GM19328 (cell line): Measurements from ENCODE around the gene PRR5L.
"Not testable (repeated sequence)": the region's sequence is repeated elsewhere in the genome, so short reads cannot be mapped to it uniquely, and the experiment has no call there.

Experiments used
- ATAC-seq: cut with Tn5 transposase; IDR thresholded peaks from one replicate; pipeline ENCODE4 v1.9.1; 2021; ENCODE audit warnings: mild to moderate bottlenecking, moderate library complexity; ENCODE audit not compliant: unreplicated experiment

Gene PRR5L

DNA sequence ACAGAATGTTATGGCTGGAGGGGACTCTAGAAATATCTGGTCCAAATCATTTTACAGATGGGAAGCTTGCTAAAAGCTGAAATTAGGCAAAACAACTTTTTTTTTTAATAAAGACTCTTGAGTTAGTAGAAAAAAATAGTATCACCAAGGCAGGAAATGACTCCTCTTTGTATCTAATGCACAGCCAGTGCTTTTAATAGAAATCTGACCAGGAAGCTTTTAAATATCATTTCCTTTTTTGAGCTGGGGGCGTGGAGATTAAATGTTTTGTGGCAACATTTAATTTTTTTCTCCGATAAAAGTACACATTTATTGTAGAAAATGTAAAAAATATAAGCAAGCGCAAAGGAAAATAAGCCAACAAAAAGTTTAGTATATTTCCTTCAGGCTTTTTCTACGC lies 191.5 kb downstream of the PRR5L start:
- ATAC-seq, result no peak

DNA sequence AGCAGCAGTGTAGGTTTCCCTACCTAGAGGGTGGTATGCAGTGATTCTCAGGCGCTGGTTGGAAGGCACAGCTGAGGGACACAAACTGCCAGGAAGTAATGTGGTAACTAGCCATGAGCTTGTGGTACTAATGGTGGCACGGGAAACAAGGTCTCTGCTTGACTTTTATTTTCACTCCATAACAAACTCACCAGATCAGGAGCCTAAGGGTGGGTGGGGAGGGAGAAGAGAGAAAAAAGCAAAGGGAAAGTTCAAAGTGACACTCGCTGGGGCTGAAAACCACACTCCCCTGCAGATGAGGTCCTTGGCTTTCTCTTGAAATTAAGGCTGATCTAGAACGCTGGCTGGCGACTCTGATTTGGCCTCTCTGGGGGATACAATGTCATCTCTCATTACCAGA lies 192.0 kb downstream of the PRR5L start:
- ATAC-seq, result peak; percentile 57

GRCh38 chr11:36490026-36490806 lies 194.1 kb downstream of the PRR5L start:
- ATAC-seq, result no peak

DNA sequence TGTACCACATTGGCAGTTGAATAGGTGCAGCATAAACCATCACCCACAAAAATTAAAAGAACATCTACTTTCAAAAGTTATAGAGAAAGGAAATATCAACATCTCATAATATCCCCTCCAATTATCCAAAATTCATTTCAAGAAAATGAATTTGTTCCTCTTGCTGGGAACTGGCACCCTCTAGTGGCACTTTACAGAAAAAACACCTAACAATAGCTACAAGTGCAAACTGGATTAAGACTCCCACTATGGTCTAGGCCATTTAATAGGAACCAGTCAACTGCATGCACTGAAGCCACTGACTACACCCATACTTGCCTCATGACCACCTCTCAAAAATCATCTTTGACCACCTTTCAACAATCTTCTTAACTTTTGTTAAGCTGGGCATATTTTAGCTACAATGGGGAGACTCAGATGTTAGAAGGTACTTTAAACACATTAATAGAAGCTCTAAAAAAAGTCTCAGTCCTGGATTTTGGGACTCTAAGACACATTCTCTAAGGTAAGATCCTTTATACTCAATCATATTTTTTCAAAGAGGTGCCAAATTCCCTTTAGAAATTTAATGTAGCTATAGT lies 196.7 kb downstream of the PRR5L start:
- no peak for ATAC-seq

- no peak for ATAC-seq
Observed at GRCh38 chr11:36493332-36493731, 197.2 kb downstream of the PRR5L start.

GRCh38 chr11:36498721-36499120 lies 202.6 kb downstream of the PRR5L start:
- ATAC-seq, result no peak

GRCh38 chr11:36499315-36499714 lies 203.2 kb downstream of the PRR5L start:
- ATAC-seq, result no peak

- no peak for ATAC-seq
Observed at GRCh38 chr11:36500315-36500721, 204.2 kb downstream of the PRR5L start.

GRCh38 chr11:36501236-36501635 lies 205.1 kb downstream of the PRR5L start:
- ATAC-seq, result no peak

DNA sequence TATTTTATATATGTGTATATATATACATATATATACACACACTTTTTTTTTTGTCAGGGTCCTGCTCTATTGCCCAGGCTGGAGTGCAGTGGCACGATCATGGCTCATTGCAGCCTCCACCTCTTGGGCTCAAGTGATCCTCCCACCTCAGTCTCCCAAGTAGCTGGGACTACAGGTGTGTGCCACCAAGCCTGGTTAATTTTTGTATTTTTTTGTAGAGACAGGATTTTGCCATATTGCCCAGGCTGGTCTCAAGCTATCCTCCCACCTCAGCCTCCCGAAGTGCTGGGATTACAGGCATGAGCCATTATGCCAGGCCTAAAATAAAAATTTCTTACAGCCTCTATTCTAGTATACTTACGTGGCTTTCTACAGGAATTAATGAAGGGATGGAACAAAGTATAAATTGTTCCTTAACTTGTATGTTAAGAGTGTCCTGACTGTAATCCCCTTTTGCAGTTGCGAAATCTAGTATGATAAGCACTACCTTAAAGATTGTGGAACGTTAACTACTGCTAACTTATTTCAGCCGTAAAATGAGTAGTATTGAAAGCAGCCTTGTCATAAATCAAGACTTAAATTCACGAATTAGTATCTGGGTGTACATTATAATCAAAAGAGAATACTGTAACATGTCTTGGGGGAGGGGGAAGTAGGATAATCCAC lies 211.9 kb downstream of the PRR5L start:
- no peak for ATAC-seq

DNA sequence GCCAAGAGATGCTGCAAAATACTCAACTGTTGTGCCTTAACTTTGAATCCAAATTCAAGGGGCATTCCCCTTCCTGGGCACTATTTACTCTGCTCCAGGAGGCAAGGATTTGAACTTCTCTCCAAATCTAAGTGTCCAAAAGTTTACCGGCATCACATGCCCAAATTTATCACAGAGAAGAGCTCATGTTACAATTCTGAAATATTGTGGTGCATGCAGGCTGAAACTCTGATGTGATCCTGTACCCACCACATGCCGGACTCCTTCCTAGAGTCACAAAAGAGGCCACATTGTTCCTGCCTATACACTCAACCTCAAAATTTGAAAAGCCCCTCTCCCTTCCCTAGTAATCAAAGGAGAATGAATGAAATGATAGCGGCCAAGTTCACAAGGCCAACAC lies 212.7 kb downstream of the PRR5L start:
- no peak for ATAC-seq

GRCh38 chr11:36509201-36509639 lies 213.1 kb downstream of the PRR5L start:
- ATAC-seq, result peak; percentile 7

DNA sequence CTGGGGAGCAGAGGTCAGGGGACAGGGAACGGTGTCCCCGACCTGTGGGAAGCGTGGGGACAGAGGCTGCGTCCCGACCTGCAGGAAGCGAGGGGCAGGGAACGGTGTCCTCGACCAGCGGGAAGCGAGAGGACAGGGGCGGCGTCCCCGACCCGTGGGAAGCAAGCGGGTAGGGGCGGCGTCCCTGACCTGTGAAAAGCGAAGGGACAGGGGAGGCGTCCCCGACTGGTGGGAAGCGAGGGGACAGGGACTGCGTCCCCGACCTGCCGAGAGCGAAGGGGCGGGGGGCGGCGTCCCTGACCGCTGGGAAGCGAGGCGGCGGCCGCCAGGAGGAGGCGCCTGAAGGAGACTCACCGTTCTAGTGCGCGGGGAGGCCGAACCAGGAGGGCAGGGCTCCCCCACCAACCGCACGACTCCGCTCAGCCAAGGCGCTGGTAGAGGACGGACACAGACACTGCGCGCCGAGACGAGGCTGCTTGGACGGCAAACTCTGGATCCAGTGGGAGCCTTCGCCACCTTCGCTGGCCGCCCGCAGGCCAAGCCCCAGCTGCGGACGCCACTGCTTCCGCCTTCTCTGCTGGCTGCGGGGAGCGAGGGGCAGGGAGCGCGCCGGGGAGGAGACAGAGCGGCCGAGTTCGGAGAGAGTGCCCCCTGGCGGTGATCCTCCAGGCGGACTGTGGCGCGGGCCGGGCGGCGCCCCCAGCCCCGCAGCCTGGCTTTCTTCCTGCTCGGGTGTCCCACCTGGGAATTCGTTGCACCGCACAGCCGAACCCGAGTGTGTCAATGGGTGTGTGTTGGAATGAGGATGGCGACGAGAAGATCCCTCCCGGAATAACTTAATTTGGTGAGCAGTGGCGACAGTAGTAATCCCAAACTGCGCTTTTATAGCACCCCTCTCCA lies 213.9 kb downstream of the PRR5L start, which contains the start of gene TRAF6:
Gene TRAF6 (minus strand): TSS at position 579 of the 900 bp plus-strand sequence. CDS start 8,757 bp downstream, outside the sequence.
- ATAC-seq, result peak; percentile 96

GRCh38 chr11:36510594-36510942 lies 214.5 kb downstream of the PRR5L start:
- no peak for ATAC-seq

- ATAC-seq, result not testable (repeated sequence)
Observed at GRCh38 chr11:36511062-36511461, 215.0 kb downstream of the PRR5L start.

DNA sequence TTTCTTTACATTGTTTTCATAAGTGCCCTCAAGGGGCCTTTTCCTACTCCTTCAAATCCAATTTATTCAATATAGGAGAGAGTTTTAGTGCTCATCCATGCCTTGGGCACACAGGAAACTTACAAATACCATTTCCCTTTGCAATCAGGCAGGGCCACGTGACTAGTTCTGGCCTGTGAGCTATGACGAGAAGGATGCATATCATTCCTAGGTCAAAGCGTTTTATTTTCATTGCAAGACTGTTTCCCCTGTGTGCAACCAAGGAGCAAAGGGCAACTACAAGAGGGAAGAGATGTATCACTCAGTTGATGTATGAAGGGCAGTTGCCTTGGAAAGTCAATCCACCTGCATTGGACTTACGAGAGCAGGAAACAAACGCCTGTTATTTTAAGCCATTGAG lies 215.9 kb downstream of the PRR5L start:
- no peak for ATAC-seq

GRCh38 chr11:36513965-36514364 lies 217.9 kb downstream of the PRR5L start:
- ATAC-seq, result no peak
